ENCODE data around the gene NUP93.

NUP93 gene

GRCh38 chr16:56892705-56893104, 162.8 kb downstream of the NUP93 start:
- no peak for DNase-seq (ENCODE audit: low read depth in 3 of 3)

GRCh38 chr16:56894331-56894917, 164.5 kb downstream of the NUP93 start:
- no peak for DNase-seq (ENCODE audit: low read depth in 3 of 3)

DNA sequence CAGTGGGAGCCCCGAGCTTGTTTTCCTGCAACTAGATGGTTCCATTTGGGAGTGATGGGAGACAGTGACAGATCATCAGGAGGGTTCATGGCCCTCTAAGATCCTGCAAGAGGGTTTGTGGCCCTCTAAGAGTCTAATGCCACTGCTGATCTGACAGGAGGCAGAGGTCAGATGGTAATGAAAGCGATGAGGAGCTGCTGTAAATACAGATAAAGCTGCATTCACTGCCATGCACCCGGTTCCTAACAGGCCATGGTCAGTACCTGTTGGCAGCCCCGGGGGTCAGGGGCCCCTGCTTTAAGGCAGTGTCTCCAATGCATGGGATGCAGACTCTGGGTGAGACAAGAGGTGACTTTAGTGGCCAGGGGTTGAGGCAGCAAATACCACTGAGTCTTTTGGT, 165.9 kb downstream of the NUP93 start:
- DNase-seq (ENCODE audit: low read depth in 3 of 3) = no peak

DNA sequence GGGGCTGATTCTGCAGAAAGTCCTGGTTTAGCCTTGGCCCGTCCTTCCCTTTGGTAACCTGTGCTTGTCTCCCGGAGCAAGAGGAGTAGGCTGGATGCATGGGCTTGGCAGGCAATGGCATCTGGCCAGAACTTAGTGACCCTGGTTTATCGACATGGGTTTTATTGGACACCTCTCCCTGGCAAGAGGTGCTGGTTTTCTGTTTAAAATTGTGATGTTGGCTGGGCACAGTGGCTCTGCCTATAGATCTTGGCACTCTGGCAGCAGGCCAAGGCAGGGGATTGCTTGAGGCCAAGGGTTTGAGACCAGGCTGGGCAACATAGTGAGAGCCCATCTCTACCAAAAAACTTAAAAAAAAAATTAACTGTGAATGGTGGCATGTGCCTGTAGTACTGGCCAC, 166.3 kb downstream of the NUP93 start:
- no peak for DNase-seq (ENCODE audit: low read depth in 3 of 3)

DNA sequence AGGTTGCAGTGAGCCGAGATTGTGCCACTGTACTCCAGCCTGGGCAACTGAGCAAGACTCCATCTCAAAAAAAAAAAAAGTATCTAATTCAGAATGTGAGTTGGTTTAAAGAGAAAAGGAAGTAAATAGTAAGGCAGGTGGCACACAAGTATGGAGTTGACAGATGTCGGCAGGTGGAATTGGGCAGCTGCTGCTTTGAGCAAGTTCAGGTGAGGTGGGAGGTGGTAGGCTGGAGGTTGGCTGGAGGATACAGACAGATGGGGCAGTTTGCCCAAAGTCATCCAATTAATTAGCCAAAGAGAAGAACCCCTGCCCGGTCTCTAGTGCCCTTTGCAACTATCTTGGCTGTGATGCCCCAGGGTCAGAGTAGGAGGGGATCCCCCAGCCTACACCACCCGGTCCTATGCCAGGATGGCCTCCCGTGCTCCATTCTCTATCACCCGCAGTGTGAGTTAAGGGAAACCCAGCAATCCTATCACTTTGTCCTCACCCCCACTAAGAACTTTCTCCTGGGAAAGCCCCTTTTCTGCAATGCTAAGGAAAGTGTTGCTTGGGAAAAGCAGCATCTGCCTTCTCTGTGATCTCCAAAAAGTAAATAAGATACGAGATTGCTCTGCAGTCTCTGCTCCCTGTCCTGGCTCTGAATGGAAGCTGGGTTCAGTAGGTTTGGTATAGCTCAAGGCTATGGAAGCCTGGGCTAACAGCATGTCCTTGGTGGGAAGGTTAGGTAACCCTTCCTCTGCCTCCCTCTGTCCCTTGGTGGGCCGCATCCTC, 167.3 kb downstream of the NUP93 start:
- no peak for DNase-seq (ENCODE audit: low read depth in 3 of 3)

- no peak for DNase-seq (ENCODE audit: low read depth in 3 of 3)
Observed at GRCh38 chr16:56898847-56899246, 168.9 kb downstream of the NUP93 start.
